GM06990 (cell line): ENCODE data around the gene ZFAND3.

Source experiments
- DNase-seq: peaks from one replicate; pipeline ENCODE4 v3.0.0-alpha.2; 2011; ENCODE audit not compliant: insufficient read length; ENCODE audit errors: extremely low read depth
- H3K27me3 ChIP-seq: replicated peaks from 2 replicates; pipeline ENCODE4 v1.6.0; 2011; ENCODE audit warnings: low read length; ENCODE audit not compliant: control insufficient read depth, insufficient read depth
- H3K36me3 ChIP-seq: 2 replicates; pipeline ENCODE4 v1.5.1; 2011; ENCODE audit warnings: low read length; ENCODE audit not compliant: control insufficient read depth, insufficient read depth
- H3K4me3 ChIP-seq: replicated peaks from 2 replicates; pipeline ENCODE4 v1.5.1; 2011; ENCODE audit warnings: low read depth, mild to moderate bottlenecking, control low read depth, low read length
- CTCF ChIP-seq: IDR thresholded peaks from 2 replicates; pipeline ENCODE4 v1.5.1; 2011; ENCODE audit warnings: low read length, control low read depth, mild to moderate bottlenecking, inconsistent platforms; ENCODE audit not compliant: insufficient read depth, poor library complexity, severe bottlenecking

ZFAND3 gene

GRCh38 chr6:37792457-37793033, 27.0 kb upstream of the ZFAND3 start:
- Histone ChIP-seq H3K27me3 (no peaks in the 10 kb centered on the region), H3K4me3 (no peak overlapping the region), H3K36me3 (no peaks in the 10 kb centered on the region)
- DNase-seq, result no peak
- no peak for TF ChIP-seq CTCF

- no peak for DNase-seq
- no peaks in the 10 kb centered on the region for H3K27me3 ChIP-seq
- no peaks in the 10 kb centered on the region for H3K36me3 ChIP-seq
- TF ChIP-seq CTCF, result no peak
- H3K4me3 ChIP-seq, result no peak overlapping the region
These were observed 26.5 kb upstream of the ZFAND3 start for GRCh38 chr6:37793067-37793466.

GRCh38 chr6:37794825-37795224, 24.7 kb upstream of the ZFAND3 start:
- no peak overlapping the region for H3K4me3 ChIP-seq
- no peaks in the 10 kb centered on the region for H3K27me3 ChIP-seq
- no peaks in the 10 kb centered on the region for H3K36me3 ChIP-seq
- no peak for DNase-seq
- no peak for TF ChIP-seq CTCF

- DNase-seq, result no peak
- Histone ChIP-seq H3K27me3 (no peaks in the 10 kb centered on the region), H3K4me3 (no peak overlapping the region), H3K36me3 (no peaks in the 10 kb centered on the region)
- TF ChIP-seq CTCF, result no peak
These were observed 20.9 kb upstream of the ZFAND3 start for GRCh38 chr6:37798436-37799262.

- DNase-seq, result no peak
- Histone ChIP-seq H3K36me3 (no peaks in the 10 kb centered on the region), H3K4me3 (no peak overlapping the region), H3K27me3 (no peaks in the 10 kb centered on the region)
- TF ChIP-seq CTCF, result no peak
These were observed 20.3 kb upstream of the ZFAND3 start for GRCh38 chr6:37799263-37799644.
